Neural progenitor cell (in vitro differentiated cells): ENCODE data around the gene SMC6. TPM values are rescaled to one million over a fixed set of nuclear protein-coding genes. Genes with fewer than 3 reads are reported as not detected.

Experiments
- DNase-seq: peaks from one replicate; pipeline ENCODE4 v3.0.0-alpha.2; 2016; ENCODE audit warnings: low spot score
- H2AFZ ChIP-seq: fragments of 200-600 bp; sonication (generic); replicated peaks from 2 replicates; pipeline ENCODE4 v1.6.1; 2016; ENCODE audit warnings: antibody characterized with exemption
- H3F3A ChIP-seq: fragments of 200-600 bp; sonication (generic); 2 replicates; pipeline ENCODE4 v1.6.1; 2016; ENCODE audit warnings: antibody characterized with exemption, low read depth
- H3K27ac ChIP-seq: fragments of 200-600 bp; sonication (generic); 2 replicates; pipeline ENCODE4 v1.5.1; 2016; ENCODE audit warnings: mild to moderate bottlenecking
- H3K27me3 ChIP-seq: fragments of 200-600 bp; sonication (generic); 2 replicates; pipeline ENCODE4 v1.6.1; 2016; ENCODE audit warnings: mild to moderate bottlenecking, moderate library complexity
- H3K36me3 ChIP-seq: fragments of 200-600 bp; sonication (generic); 2 replicates; pipeline ENCODE4 v1.5.1; 2016
- H3K4me1 ChIP-seq: fragments of 200-600 bp; sonication (generic); 2 replicates; pipeline ENCODE4 v1.6.1; 2016; ENCODE audit warnings: mixed run types
- H3K4me2 ChIP-seq: fragments of 200-600 bp; sonication (generic); 2 replicates; pipeline ENCODE4 v1.6.1; 2016
- H3K4me3 ChIP-seq: fragments of 200-600 bp; sonication (generic); 2 replicates; pipeline ENCODE4 v1.5.1; 2016
- H3K79me2 ChIP-seq: fragments of 200-600 bp; sonication (generic); 2 replicates; pipeline ENCODE4 v1.6.1; 2016; ENCODE audit warnings: low read depth
- H3K9ac ChIP-seq: fragments of 200-600 bp; sonication (generic); 2 replicates; pipeline ENCODE4 v1.6.1; 2016
- H3K9me3 ChIP-seq: fragments of 200-600 bp; sonication (generic); 2 replicates; pipeline ENCODE4 v1.5.1; 2016; ENCODE audit warnings: low read depth
- H4K20me1 ChIP-seq: fragments of 200-600 bp; sonication (generic); 2 replicates; pipeline ENCODE4 v1.6.1; 2016; ENCODE audit warnings: low read depth
- H3K27ac Mint-ChIP-seq: 3 replicates; pipeline ENCODE4 v1.8.0; 2021; ENCODE audit warnings: mixed read lengths
- H3K27me3 Mint-ChIP-seq: 2 replicates; pipeline ENCODE4 v1.8.0; 2022; ENCODE audit warnings: low read depth, mild to moderate bottlenecking, inconsistent platforms, moderate library complexity, mixed read lengths; ENCODE audit not compliant: insufficient read depth
- H3K36me3 Mint-ChIP-seq: 3 replicates; pipeline ENCODE4 v1.8.0; 2021; ENCODE audit warnings: mixed read lengths
- H3K4me1 Mint-ChIP-seq: 3 replicates; pipeline ENCODE4 v1.8.0; 2021; ENCODE audit warnings: mixed read lengths
- H3K4me3 Mint-ChIP-seq: 3 replicates; pipeline ENCODE4 v1.8.0; 2021; ENCODE audit warnings: mild to moderate bottlenecking, moderate library complexity, mixed read lengths
- H3K9me3 Mint-ChIP-seq: 3 replicates; pipeline ENCODE4 v1.8.0; 2020; ENCODE audit warnings: mixed read lengths
- CTCF ChIP-seq: fragments of 200-600 bp; sonication (generic); IDR thresholded peaks from 2 replicates; pipeline ENCODE4 v1.5.1; 2017; ENCODE audit warnings: antibody characterized with exemption, mild to moderate bottlenecking
- EZH2 ChIP-seq: fragments of 200-600 bp; sonication (generic); IDR thresholded peaks from 2 replicates; pipeline ENCODE4 v1.6.1; 2017; ENCODE audit warnings: antibody characterized with exemption, mild to moderate bottlenecking, moderate library complexity
- EZH2phosphoT487 ChIP-seq: fragments of 200-600 bp; sonication (generic); IDR thresholded peaks from 2 replicates; pipeline ENCODE4 v1.6.1; 2017; ENCODE audit warnings: antibody characterized with exemption
- total RNA-seq: library from RNA; depleted of rRNA; stranded (reverse); fragments of >200 nt; gene quantifications from 2 replicates; pipeline ENCODE4 v1.2.3, GENCODE V29; 2015; ENCODE audit warnings: low replicate concordance

SMC6 gene
- total RNA-seq, 1 donor from 2014 or later, result 56.8 TPM

GRCh38 chr2:17793803-17794354 is 40.3 kb upstream of the SMC6 start:
- H3K36me3 ChIP-seq, result no peaks in the 10 kb centered on the region
- TF ChIP-seq CTCF, result no peak
- TF ChIP-seq EZH2phosphoT487, result no peak
- no peak for TF ChIP-seq EZH2
- Mint-ChIP-seq H3K27ac (no peak overlapping the region), H3K27me3 (peaks cover 2% of the 10 kb centered on the region), H3K36me3 (no peaks in the 10 kb centered on the region), H3K4me1 (peaks cover 14% of the 10 kb centered on the region), H3K9me3 (no peaks in the 10 kb centered on the region), H3K4me3 (no peak overlapping the region)
- no peak overlapping the region for H2AFZ ChIP-seq
- no peak overlapping the region for H3K27ac ChIP-seq
- no peak for DNase-seq
- no peaks in the 10 kb centered on the region for H3F3A ChIP-seq
- no peaks in the 10 kb centered on the region for H3K27me3 ChIP-seq
- H3K4me1 ChIP-seq, result no peaks in the 10 kb centered on the region
- no peak overlapping the region for H3K4me3 ChIP-seq
- H3K4me2 ChIP-seq, result no peak overlapping the region
- no peaks in the 10 kb centered on the region for H3K79me2 ChIP-seq
- H4K20me1 ChIP-seq, result no peaks in the 10 kb centered on the region
- no peaks in the 10 kb centered on the region for H3K9me3 ChIP-seq
- no peak overlapping the region for H3K9ac ChIP-seq

GRCh38 chr2:17793296-17793695 is 39.7 kb upstream of the SMC6 start:
- Histone ChIP-seq H3K27me3 (no peaks in the 10 kb centered on the region), H3K36me3 (no peaks in the 10 kb centered on the region), H3K9me3 (no peaks in the 10 kb centered on the region), H3K4me1 (no peaks in the 10 kb centered on the region), H2AFZ (no peak overlapping the region), H3K27ac (no peak overlapping the region), H3K9ac (no peak overlapping the region), H3K79me2 (no peaks in the 10 kb centered on the region), H3K4me3 (no peak overlapping the region), H4K20me1 (no peaks in the 10 kb centered on the region), H3K4me2 (no peak overlapping the region), H3F3A (no peaks in the 10 kb centered on the region)
- Mint-ChIP-seq H3K36me3 (no peaks in the 10 kb centered on the region), H3K4me3 (no peak overlapping the region), H3K9me3 (no peaks in the 10 kb centered on the region), H3K4me1 (peaks cover 17% of the 10 kb centered on the region), H3K27me3 (peaks cover 2% of the 10 kb centered on the region), H3K27ac (no peak overlapping the region)
- TF ChIP-seq EZH2 (no peak), CTCF (no peak), EZH2phosphoT487 (no peak)
- DNase-seq, result no peak

- H3K27ac Mint-ChIP-seq, result no peak overlapping the region
- Histone ChIP-seq H2AFZ (no peak overlapping the region), H3K36me3 (no peaks in the 10 kb centered on the region), H3K4me1 (no peaks in the 10 kb centered on the region), H4K20me1 (no peaks in the 10 kb centered on the region), H3F3A (no peaks in the 10 kb centered on the region), H3K27ac (no peak overlapping the region), H3K4me3 (no peak overlapping the region), H3K9ac (no peak overlapping the region), H3K27me3 (no peaks in the 10 kb centered on the region), H3K9me3 (no peaks in the 10 kb centered on the region), H3K4me2 (no peak overlapping the region), H3K79me2 (no peaks in the 10 kb centered on the region)
- TF ChIP-seq EZH2 (no peak), CTCF (no peak), EZH2phosphoT487 (no peak)
- H3K27me3 Mint-ChIP-seq, result peaks cover 2% of the 10 kb centered on the region
- H3K9me3 Mint-ChIP-seq, result no peaks in the 10 kb centered on the region
- no peak overlapping the region for H3K4me3 Mint-ChIP-seq
- no peaks in the 10 kb centered on the region for H3K36me3 Mint-ChIP-seq
- DNase-seq, result no peak
- H3K4me1 Mint-ChIP-seq, result peaks cover 17% of the 10 kb centered on the region
Measured at GRCh38 chr2:17792515-17792914, 38.9 kb upstream of the SMC6 start.

GRCh38 chr2:17791817-17792130 is 38.2 kb upstream of the SMC6 start:
- Mint-ChIP-seq H3K4me1 (peaks cover 17% of the 10 kb centered on the region), H3K27ac (no peak overlapping the region), H3K27me3 (peaks cover 2% of the 10 kb centered on the region), H3K4me3 (no peak overlapping the region), H3K36me3 (no peaks in the 10 kb centered on the region), H3K9me3 (no peaks in the 10 kb centered on the region)
- Histone ChIP-seq H3K36me3 (no peaks in the 10 kb centered on the region), H3F3A (no peaks in the 10 kb centered on the region), H3K27ac (no peak overlapping the region), H3K4me3 (no peak overlapping the region), H3K4me1 (no peaks in the 10 kb centered on the region), H4K20me1 (no peaks in the 10 kb centered on the region), H3K4me2 (no peak overlapping the region), H3K79me2 (no peaks in the 10 kb centered on the region), H2AFZ (no peak overlapping the region), H3K27me3 (no peaks in the 10 kb centered on the region), H3K9ac (no peak overlapping the region), H3K9me3 (no peaks in the 10 kb centered on the region)
- no peak for DNase-seq
- no peak for TF ChIP-seq EZH2
